Measurements from ENCODE around the gene ZNF335.

ZNF335 gene

DNA sequence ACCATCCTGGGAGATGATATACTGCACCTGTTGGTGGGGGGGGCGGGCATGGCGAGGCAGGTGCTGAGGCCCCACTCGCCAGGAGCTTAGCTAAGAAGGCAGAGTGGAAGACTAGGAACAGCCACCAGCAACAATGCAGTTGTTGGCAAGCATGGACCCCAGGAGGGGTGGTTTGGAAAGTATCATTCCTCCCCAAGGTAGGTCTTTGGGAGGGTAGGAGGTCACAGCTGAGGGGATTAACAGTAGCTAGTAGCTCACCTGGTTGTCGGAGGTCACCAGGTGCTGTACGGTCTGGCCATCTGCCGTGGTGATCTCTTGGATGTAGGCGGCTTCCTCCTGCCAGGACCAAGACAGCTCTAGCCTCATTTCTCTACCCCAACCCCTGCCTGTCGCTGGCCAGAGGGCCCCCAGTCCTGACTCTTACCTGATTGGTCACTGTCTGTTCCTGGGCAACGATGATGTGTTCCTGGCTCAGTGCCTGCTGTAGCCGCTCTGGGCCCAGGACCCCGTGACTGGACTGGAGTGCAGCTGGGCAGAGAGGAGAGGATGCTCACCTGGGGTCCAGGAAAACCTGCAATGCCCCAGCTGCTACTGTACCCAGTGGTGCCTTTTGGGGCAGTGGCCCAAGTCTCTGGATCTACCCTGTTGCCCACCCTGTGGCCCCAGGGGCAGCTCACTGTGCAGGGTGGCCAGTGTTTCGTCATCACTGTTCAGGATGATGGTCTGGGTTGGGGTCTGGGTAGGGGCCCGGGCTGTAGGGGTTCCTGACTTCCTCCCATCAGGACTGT, 22.3 kb downstream of the ZNF335 start:
- no peak for DNase-seq

DNA sequence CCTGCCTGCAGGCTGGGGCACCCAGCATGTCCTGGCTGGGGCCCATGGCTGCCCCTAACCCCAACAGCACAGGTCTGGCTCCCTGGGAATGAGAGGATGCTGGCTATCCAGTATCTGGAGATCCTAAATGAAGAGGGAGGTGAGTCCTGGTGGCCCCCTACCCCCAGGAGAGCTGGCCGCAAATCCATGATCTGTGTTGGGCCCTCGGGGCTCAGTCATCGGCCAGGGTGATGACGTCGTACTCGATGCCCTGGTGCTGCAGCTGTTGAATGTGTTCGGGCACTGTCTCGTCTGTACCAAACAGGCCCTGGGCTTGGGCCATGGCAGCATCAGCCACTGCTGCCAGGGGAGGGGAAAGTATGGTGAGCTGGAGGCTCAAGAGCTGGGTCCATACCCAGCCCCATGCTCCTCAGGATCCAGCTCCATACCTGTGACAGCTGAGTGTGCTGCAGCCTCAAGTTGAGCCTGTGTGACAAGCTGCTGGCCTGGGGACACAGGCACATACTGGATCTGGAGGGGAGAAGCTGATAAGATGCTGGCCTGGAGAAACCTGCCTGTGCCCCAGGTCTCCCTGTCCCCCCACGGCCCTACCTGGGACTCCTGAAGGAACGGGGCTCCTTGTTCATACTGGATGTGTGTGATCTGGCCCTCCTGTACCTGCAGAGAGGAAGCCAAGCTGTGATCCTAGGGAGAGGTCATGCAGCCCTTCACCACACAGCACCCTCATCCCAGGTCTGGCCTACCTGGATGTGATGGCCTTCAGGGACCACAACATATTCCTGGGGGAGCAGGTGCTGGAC, 23.1 kb downstream of the ZNF335 start:
- no peak for DNase-seq

DNA sequence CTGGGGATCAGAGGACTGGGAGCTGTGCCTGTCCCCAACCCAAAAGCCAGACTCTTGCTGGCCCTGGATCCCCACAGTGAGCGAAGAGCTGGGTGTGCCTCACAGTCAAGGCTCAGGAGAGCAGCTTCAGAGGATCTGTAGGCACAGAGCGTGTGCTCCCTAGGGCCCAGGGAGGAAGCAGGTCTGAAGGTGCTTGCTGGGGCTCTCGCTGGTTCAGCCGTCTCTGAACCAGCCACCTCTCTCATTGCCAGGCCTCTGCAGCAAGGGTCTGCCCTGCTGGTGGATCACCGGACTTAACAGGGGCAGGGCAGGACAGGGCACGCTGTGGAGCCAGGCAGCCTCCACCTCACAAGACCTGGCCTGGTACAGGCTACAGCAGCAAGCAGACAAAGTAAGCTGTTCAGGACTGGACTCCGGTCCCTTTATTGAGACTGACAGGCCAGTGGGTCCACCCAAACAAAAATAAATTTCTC, 23.7 kb downstream of the ZNF335 start:
- no peak for DNase-seq

DNA sequence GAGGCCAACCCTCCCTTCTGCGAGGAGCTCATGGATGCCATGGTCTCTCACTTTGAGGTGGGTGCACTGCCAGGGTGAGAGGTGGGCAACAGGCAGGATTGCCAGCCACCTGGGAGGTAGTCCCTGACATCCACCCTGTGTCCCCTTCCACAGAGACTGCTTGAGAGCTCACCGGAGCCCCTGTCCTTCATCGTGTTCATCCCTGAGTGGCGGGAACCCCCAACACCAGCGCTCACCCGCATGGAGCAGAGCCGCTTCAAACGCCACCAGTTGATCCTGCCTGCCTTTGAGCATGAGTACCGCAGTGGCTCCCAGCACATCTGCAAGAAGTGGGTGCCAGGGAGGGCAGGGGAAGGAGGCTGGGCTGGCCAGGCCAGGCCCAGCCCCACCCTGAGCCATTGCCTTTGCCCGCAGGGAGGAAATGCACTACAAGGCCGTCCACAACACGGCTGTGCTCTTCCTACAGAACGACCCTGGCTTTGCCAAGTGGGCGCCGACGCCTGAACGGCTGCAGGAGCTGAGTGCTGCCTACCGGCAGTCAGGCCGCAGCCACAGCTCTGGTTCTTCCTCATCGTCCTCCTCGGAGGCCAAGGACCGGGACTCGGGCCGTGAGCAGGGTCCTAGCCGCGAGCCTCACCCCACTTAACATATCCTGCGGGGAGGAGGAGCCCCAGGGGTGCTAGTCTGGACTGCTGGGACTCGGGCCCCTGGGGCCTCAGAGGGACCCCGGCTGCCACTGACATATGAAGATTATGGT, 24.7 kb downstream of the ZNF335 start:
- no peak for DNase-seq

DNA sequence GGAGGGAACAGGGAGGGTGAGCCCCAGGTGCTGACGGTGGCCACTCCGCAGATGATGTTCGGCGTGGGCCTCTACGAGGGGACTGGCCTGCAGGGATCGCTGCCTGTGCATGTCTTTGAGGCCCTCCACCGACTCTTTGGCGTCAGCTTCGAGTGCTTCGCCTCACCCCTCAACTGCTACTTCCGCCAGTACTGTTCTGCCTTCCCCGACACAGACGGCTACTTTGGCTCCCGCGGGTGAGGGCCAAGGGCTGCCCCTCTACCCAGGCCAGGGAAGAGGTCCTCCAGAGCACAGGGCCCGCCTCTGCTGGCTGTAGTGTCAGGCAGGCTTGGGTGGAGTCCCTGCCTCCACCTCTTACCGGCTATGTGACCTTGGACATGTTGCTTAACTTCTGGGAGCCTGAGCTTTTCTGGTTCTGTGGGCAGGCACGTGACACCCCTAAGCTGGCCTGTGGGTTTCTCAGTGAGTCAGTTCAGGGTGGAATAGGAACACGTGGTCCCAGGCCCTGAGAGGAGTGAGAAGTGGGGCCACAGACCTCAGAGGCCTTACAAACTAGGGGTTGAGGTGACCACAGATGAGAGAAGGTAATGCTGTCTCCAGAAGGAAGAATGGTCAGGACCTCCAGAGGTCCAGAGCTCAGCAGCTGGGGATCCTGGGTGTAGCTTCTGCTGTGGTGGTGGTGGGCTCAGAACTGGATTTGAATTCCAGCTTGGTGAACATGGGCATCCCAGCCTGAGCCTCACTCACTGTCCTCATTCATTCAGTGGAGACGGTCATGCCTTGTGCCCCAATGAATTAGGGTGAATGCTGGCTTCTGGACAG, 25.6 kb downstream of the ZNF335 start:
- DNase-seq = peak; percentile 23 to 56

DNA sequence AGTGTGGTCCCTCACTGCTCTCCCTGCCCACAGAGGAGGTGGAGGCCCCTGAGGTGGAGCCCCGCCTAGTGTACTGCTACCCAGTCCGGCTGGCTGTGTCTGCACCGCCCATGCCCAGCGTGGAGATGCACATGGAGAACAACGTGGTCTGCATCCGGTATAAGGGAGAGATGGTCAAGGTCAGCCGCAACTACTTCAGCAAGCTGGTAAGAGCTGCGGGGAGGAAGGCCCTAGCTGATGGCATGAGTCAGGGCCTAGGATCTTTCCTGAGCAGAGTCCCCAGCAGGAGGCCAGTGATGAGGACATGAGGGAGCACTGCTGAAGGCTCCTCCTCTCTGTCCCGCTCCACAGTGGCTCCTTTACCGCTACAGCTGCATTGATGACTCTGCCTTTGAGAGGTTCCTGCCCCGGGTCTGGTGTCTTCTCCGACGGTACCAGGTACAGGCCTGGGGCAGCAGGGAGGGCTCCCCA, 26.3 kb downstream of the ZNF335 start:
- DNase-seq = peak in 1 of 2 donors; percentile 16

DNA sequence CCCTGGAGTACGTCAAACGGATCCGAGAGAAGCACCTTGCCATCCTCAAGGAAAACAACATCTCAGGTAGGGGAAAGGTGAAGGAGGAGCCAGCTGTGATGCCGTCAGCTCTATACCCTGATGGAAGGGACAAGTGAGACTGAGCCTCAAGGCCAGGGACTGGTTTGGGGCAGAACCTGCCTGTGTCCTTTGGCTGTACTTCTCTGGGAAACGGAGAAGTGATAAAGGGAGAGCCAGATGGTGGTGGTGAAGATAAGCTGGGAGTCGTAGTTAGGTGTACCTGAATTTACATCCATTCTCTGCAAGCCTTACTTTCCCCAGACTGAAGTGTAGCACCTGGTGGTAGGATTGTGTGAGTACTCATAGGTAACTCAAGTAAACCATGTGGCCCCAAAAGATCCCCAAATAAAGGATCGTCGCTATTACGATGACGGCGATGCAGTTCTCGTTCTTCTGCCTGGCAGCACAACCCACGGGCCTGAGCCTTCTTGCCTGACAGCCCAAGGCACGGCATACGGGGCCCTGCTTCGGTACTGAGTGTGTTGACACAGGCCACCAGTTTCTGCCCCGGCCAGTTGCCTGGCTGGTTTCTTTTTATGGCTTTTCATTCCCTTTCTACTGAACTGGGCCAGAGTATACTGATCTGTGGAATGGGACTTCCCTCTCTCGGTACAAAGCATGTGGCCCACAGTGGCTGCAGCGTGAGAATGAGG, 26.9 kb downstream of the ZNF335 start:
- DNase-seq = no peak

DNA sequence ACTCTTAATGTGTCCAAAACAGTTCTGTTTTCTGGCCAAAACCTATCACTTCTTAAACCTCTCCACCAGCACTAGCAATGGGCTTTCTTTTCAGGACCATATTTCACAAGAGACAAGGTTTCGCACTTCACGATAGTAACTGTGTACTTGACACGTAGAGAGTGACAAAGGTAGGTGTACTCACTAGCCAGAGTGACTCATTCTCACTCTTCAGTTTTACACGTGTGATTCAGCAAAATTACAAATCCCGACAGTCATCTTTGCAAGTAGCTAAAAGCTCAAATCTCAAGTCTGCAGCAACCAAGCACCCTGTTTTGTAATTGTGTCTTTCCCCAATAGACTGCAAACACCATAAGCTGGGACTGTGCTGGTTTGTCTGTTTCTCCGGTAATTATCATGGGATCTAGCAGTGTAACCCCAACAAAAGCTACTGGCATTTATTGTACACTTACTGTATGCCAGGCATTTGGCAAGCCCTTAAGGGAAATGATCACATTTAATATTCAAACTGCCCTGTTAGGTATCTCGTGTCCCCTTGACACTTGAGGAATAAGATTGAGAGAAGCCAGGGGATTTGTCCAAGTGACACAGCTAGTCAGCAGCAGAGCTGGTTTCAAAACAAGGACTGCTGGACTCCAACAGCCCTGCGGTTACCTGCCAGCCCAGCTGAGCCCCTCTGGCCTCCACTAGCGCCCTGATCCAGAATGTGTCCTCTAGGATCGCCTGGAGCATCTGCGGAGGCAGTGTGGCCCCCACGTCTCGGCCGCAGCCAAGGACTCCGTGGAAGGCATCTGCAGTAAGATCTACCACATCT, 27.6 kb downstream of the ZNF335 start:
- DNase-seq = no peak

DNA sequence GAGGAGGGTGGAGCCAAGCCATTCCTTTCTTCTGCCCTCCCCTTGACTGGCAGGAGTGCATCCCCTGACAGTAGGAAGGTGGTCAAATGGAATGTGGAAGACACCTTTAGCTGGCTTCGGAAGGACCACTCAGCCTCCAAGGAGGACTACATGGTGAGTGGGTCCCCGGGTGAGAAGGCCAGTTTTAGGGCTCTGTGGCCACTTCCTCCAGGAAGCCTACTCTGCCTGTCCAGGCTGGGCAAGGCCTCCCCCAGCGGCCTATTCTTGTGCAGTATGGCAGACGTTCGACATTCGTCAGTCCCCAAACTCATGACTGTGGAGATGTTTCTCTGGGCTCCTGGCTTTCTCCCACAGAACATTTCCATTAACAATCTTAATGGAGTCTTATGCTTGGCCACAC, 28.4 kb downstream of the ZNF335 start:
- no peak for DNase-seq

DNA sequence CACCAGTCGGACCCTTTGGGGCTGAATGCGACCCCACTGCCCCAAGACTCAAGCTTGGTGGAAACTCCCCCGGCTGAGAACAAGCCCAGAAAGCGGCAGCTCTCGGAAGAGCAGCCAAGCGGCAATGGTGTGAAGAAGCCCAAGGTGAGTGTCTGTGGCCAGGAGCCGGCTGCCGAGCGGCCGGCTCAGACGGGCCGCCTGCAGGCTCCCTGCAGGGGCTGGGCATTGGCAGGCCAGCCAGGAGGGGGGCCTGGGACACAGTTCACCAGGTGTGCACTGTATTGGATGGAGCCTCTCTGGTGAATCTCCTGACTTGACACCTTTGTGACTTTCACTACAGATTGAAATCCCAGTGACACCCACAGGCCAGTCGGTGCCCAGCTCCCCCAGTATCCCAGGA, 31.5 kb downstream of the ZNF335 start:
- DNase-seq = no peak

DNA sequence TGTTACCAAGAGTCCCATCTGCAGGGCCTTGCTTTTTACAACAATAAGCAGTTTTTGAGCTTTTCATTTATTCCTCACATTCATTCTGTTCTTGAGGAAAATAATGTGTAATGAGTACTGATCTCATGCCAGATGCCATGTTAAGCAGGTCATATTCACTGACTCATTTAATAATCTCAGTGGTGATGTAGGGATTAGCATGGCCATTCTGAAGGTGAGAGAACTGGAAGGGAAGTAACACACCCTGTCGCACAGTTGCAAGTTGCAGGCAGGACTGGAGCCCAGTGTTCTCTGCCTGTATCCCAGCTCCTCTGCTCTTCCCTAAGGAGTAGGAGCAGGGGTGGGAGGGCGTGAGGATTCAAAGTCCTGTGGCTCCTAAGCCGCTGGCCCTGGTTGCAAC, 31.9 kb downstream of the ZNF335 start:
- DNase-seq = no peak

DNA sequence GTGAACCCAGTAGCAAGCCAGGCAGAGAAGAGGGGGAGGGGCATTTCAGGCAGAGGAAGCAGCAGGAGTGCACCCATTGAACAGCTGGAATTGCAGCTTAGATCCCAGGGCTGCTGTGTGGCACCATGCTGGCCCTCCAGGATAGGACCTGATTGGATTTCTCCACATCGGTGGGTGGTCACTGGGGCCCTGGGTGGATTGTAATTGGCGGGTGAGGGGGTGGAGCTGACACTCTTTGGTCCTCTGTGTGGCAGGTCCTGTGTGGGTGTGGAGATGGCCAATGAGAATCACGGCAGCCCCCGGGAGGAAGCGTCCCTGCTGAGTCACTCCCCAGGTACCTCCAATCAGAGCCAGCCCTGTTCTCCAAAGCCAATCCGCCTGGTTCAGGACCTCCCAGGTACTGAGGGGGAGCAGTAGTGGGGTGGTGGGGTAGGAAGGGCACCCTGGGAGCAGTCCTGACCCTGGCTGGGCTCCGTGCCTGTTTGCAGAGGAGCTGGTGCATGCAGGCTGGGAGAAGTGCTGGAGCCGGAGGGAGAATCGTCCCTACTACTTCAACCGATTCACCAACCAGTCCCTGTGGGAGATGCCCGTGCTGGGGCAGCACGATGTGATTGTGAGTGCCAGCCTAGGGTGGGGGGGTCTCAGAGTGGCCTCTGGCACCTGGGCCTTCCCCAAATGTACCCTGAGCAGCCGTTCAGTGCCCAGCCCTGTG, 33.1 kb downstream of the ZNF335 start:
- DNase-seq = no peak

DNA sequence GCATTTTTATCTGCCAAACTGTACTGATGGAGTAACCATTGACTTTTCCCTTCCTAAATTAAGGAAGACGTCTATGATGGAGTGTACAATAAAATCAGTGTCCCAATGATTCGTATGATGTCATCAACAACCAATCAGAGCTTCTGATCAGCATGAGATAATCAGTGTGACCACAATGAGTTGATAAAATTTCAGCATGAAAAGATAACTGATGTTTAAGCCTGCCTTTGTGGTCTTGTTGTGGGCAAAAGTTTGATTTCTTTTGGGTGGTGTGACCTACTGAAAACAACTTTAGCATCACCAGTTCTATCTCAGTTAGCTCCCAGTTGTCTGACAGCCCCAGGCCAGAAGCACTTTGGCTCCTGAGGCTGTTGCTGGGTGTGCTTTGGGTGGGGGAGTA, 34.2 kb downstream of the ZNF335 start:
- no peak for DNase-seq

DNA sequence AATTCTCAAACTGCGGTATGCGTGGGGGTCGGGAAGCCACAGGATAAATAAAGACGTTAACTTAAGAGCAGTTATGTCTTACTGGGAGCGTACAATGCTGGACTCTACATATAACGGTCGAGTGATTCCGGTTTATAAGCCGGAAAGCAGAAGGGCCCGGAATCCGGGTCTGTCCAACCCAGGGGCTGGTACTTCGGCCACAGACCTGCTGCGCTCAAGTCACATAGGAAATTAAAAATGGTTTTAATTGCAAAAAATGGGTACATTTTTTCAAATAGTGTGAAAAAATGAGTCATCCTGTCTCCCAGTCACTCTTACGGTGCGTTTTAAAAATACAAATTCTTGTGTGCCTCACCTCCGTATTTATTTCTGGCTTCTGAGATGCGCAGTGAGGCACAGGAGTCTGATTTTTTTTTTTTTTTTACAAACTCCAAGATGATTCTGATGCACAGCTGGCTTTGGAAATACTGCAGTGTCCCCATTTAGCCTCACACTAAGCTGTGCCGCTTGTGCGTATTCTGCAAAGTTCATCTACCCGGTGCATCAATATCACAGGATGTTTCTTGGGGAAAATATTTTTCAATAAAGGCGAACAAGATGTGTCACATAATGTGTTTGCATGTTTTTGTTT, 36.5 kb downstream of the ZNF335 start:
- DNase-seq = no peak

DNA sequence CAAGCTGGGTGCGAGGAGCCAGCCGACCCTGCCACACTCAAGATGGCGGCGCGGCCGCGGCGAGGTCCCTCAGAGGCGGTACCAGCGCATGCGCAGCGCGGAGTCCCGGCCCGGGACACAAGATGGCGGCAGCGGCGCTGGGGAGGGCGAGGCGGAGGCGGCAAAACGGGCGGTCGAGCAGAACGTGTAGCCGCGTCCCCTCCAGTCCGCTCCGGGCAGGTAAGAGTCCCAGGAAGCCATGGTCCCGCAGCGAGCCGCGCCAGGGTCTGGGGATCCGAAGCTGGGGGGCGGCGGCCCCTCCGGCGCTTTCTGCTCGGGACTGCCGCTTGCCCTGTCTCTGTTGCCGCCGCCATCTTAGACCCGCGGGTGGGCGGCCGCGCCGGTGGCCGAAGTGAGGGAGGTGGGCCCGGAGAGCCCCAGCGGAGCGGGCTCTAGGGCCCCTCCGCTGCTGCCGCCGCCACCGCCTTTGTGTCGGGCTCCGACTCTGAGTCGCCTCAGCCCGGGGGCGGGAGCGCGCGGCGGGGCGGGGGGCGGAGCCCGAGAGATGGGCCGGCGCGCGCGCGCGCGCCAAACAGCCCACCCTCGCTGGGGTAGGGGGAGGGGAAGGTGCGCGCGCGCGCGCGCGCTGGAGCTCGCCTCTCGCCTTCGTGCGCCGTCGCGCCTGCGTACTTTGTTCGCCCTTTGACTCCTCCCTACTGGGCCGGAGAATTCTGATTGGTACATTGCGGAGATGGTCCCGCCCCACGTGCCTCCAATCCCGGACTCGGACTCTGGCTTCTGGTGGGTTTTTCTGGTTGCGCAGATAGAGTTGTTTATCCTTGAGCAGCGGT, 37.2 kb downstream of the ZNF335 start, which contains the start of gene PCIF1:
Gene PCIF1 (plus strand): TSS at position 98 of the 830 bp plus-strand sequence. CDS start 4,317 bp downstream, outside the sequence.
- peak; percentile 93 to 98 for DNase-seq

DNA sequence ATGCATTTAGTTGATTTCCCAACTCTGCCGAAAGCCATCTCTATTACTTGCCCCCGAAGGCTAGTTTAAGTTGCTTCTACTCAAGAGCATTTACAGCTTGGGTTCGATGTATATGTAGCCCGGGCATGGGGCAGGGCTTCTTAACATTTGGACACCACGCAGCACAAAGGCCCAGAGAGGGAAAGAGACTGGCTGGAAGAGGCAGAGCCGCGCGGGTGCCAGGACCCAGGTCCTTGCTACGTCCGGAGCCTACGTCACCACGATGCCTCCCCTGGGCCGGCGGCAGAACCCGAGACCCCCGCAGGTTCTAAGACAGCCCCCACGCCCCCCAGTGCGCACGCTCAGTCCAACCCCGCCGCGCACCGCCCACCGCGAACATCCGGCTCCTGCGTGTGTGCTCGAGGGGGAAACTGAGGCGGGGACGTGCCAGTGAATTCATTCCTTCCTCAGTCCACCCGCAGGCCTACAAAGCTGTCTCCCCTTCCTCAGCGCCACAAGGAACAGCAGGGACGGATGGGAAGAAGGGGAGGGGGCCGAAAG, 37.9 kb downstream of the ZNF335 start:
- no peak for DNase-seq

DNA sequence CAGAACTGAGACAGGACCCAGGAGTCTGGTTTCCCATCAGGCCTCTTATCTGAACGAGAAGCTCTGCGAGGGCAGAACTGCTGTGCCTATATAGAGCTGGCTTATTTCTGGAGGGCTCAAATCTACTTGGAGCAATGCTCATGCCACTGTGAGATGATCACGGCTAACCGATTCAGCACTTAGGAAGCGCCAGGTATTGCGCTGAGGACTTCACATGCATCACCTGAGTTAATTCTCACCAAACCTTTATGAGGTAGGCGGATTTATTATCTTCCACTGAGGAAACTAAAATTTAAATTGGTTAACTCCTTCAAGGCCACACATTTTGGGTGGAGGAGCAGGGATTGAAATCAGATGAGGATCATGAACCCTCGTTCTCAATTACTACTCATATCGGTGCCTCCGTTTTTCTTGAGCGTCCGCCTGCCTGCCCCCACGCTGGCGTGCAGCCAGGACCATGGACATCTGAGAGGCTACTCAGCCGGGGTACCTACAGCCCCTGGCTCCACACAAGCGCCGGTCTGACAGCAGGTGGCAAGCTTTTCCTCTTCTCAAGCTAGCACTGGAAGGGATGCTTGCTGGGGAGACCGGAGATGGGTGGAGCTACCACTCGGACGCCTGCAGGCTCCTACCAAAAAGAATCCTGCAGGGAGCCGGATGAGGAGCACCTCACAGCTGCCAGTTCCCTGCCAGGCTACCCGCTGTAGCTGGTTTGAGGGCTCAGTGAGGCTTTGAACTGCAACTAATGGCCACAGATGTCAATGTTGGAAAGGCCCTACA, 38.5 kb downstream of the ZNF335 start:
- DNase-seq = peak; percentile 17 to 34

Data from bone marrow (tissue), 2 donors.